Sigmoid colon (tissue), 4 donors: Measurements from ENCODE around the gene MEAF6.

Source experiments
- EP300 ChIP-seq, 4 donors: sonication (generic); formaldehyde crosslinking; IDR thresholded peaks; one replicate each; pipeline ENCODE4 v1.6.1; 2017; ENCODE audit warnings: antibody characterized with exemption in 4 of 4
- POLR2A ChIP-seq, 2 donors: fragments of 450-650 bp; IDR thresholded peaks; one replicate each; pipeline ENCODE4 v1.6.1; 2016; ENCODE audit warnings: antibody characterized with exemption in 2 of 2, mild to moderate bottlenecking in 2 of 2, moderate library complexity in 2 of 2
- POLR2AphosphoS5 ChIP-seq, 4 donors: sonication (generic); formaldehyde crosslinking; IDR thresholded peaks; one replicate each; pipeline ENCODE4 v1.6.1; 2017; ENCODE audit warnings: antibody characterized with exemption in 4 of 4
- TF ChIP-seq, protein P1 (sequence below), 4 experiments: fragments of 450-650 bp in 3 of 4; fragments of 200-600 bp in 1 of 4; IDR thresholded peaks; one replicate each; pipeline ENCODE4 v1.5.1; 2016 to 2019; ENCODE audit warnings: antibody characterized with exemption in 4 of 4, mild to moderate bottlenecking in 3 of 4, moderate library complexity in 2 of 4

DNA sequence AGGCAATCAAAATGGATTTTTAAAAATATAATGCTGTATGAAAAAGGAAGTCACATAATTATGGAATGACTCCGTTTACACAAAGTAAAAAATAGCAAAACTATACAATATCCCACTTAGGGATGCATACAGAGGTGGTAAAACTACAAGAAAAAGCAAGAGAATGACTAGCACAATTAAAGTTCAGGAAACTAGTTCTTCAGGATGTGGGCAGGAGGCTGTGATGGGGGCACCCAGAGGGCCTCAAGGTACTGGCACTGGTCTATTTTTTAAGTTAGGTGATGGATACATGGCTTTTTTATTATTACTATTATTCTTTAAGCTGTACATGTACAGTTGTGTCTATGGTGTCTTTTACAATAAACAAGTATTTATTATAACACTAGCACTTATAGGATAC lies 41.6 kb downstream of the MEAF6 start:
- TF ChIP-seq, protein P1, sequence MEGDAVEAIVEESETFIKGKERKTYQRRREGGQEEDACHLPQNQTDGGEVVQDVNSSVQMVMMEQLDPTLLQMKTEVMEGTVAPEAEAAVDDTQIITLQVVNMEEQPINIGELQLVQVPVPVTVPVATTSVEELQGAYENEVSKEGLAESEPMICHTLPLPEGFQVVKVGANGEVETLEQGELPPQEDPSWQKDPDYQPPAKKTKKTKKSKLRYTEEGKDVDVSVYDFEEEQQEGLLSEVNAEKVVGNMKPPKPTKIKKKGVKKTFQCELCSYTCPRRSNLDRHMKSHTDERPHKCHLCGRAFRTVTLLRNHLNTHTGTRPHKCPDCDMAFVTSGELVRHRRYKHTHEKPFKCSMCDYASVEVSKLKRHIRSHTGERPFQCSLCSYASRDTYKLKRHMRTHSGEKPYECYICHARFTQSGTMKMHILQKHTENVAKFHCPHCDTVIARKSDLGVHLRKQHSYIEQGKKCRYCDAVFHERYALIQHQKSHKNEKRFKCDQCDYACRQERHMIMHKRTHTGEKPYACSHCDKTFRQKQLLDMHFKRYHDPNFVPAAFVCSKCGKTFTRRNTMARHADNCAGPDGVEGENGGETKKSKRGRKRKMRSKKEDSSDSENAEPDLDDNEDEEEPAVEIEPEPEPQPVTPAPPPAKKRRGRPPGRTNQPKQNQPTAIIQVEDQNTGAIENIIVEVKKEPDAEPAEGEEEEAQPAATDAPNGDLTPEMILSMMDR (IDR thresholded peaks at IDR 0.05) = no peak
- TF ChIP-seq POLR2AphosphoS5 (IDR thresholded peaks at IDR 0.05) = no peak
- TF ChIP-seq POLR2A (IDR thresholded peaks at IDR 0.05) = no peak
- no peak for TF ChIP-seq EP300 (IDR thresholded peaks at IDR 0.05)
